BLaER1 treated with 17β-estradiol and CSF1 and Interleukin-3, amounts not matched to agents 10 nM and 100 nM (cell line): ENCODE results near the gene TP73.

Experiments used
- H3K27ac ChIP-seq, 11 experiments: shearing (Covaris generic); formaldehyde crosslinking; 2 replicates each; pipeline ENCODE4 v1.8.1; 2022
- H3K27me3 ChIP-seq, 11 experiments: shearing (Covaris generic); formaldehyde crosslinking; 2 replicates each; pipeline ENCODE4 v1.8.1; 2022
- H3K36me3 ChIP-seq, 11 experiments: shearing (Covaris generic); formaldehyde crosslinking; 2 replicates each; pipeline ENCODE4 v1.8.1; 2022
- H3K4me1 ChIP-seq, 10 experiments: shearing (Covaris generic); formaldehyde crosslinking; 2 replicates each; pipeline ENCODE4 v1.8.1; 2022
- H3K4me2 ChIP-seq, 11 experiments: shearing (Covaris generic); formaldehyde crosslinking; 2 replicates each; pipeline ENCODE4 v1.8.1; 2022
- H3K4me3 ChIP-seq, 10 experiments: shearing (Covaris generic); formaldehyde crosslinking; 2 replicates each; pipeline ENCODE4 v1.8.1; 2022
- H3K9ac ChIP-seq, 11 experiments: shearing (Covaris generic); formaldehyde crosslinking; 2 replicates each; pipeline ENCODE4 v1.8.1; 2022
- H3K9me3 ChIP-seq, 11 experiments: shearing (Covaris generic); formaldehyde crosslinking; replicated peaks in 1 of 11; 2 replicates each; pipeline ENCODE4 v1.8.1; 2022
- H4K20me1 ChIP-seq, 11 experiments: shearing (Covaris generic); formaldehyde crosslinking; 2 replicates each; pipeline ENCODE4 v1.8.1; 2022
- Cebpa-rat ChIP-seq, 11 experiments: shearing (Covaris generic); IDR thresholded peaks; 2 replicates each; pipeline ENCODE4 v1.8.1; 2022

The TP73 gene

DNA sequence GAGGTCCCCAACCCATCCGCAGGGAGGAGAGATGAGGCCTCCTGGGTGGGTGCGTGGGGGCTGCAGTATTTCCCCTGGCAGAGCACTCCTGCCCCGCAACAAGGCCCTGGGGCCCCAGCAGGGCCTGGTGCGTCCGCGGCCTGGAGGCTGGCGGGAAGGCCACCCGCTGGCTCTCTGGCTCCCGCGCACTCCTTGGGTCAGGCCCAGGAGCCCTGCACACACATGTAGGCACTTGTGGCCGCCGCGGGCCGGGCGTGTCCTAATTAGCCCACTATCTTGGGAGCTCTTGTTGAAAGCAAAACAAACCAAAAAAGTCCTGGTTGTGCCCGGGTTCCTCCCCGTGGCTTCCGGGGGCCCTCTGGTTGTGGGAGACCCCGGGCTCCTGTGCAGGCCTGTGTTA is 50.2 kb downstream of the TP73 start:
- peak overlapping the region in 5 of 11 experiments; percentile 1 to 50 (median 26); a peak in 4 of 22 replicates for H3K27ac ChIP-seq
- H3K9ac ChIP-seq, result peak overlapping the region in 10 of 11 experiments; percentile 8 to 64 (median 38); a peak in 12 of 22 replicates
- H3K27me3 ChIP-seq, result peaks cover 6 to 47% (median 20%) of the 10 kb centered on the region in 11 experiments
- H3K4me2 ChIP-seq, result peak overlapping the region; percentile 70 to 96 (median 81)
- TF ChIP-seq Cebpa-rat (IDR thresholded peaks at IDR 0.05), result no peak
- H3K4me1 ChIP-seq, result peaks cover 24 to 58% (median 49%) of the 10 kb centered on the region in 10 experiments
- no peaks in the 10 kb centered on the region for H3K36me3 ChIP-seq
- H3K4me3 ChIP-seq, result 0 out of 20 replicates have a peak overlapping the region, but pooled peaks of 1 of the 10 experiments have one; percentile 11
- H3K9me3 ChIP-seq, result no peaks in the 10 kb centered on the region
- peaks cover 0 to 16% (median 0%) of the 10 kb centered on the region in 11 experiments; a peak in 4 of 22 replicates for H4K20me1 ChIP-seq

DNA sequence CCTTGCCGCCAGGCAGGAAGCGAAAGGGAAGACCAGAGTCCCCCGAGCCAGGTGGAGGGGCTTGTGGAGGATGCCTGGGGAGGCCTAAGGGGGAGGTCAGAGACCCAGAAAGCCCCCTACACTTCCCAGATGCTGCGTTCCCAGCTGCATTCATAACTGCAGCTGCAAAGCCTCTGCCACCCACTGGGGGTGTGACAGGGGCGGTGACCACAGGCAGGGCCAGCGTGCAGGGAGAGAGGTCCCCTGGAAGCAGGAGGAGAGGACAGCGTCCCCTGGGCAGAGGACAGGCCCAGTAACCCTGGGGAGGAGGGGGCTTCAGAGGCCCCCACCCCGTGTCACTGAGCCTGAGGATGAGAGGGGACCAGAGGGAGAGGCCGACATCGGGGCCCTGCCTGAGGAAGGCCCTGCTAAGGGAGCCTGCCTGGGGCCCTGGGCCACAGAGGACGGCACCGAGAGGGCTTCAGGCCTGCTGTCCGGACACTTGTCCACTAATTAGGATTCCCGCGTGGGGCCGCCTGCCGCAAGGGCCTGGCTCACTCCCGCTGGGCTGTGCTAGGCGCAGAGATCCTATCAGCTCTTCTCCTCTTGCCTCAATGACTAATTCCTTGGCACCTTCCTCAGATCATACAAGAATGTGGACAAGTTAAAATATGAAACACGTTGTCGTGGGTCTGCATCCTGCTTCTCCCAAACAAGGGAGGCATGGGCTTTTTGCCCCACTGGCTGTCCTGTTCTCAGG is 50.8 kb downstream of the TP73 start:
- Histone ChIP-seq H3K27me3 (peaks cover 12 to 54% (median 26%) of the 10 kb centered on the region in 11 experiments), H3K27ac (peak overlapping the region in 5 of 11 experiments; percentile 1 to 50 (median 26); a peak in 5 of 22 replicates), H4K20me1 (peaks cover 0 to 16% (median 0%) of the 10 kb centered on the region in 11 experiments; a peak in 5 of 22 replicates), H3K36me3 (no peaks in the 10 kb centered on the region), H3K4me2 (peak overlapping the region; percentile 70 to 96 (median 81)), H3K4me3 (0 out of 20 replicates have a peak overlapping the region, but pooled peaks of 1 of the 10 experiments have one; percentile 11), H3K4me1 (peaks cover 24 to 58% (median 48%) of the 10 kb centered on the region in 10 experiments), H3K9me3 (no peaks in the 10 kb centered on the region), H3K9ac (peak overlapping the region in 10 of 11 experiments; percentile 8 to 64 (median 38); a peak in 13 of 22 replicates)
- no peak for TF ChIP-seq Cebpa-rat (IDR thresholded peaks at IDR 0.05)

DNA sequence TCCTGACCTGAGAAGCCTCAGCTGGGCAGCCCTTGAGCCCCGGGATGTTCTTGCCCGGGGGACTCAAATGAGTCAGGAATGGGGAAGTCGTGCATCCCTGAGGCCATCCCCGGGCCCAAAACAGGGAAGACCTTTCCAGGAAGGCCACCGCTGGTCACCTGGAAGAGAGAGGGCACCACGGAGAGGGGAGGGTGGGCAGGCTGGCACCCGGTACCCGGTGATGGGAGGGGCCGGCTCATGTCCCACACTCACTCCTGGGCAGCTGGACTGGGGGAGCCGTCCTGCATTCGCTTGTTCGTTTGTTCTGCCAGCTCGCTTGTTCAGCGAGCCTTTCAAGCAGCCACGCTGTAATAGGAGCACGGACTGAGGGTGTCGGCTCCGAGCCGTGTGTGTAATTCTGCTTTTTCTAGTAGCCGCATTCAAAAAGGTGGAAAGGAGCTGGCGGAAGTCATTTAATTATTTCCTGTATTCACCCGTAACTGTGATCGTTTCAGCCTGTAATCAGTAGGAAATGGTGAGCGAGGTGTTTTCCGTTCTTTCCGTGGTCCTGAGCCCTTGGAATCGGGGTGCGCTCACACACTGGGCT is 51.6 kb downstream of the TP73 start:
- H3K4me2 ChIP-seq, result peak overlapping the region; percentile 70 to 96 (median 81)
- peaks cover 0 to 17% (median 0%) of the 10 kb centered on the region in 11 experiments; a peak in 6 of 22 replicates for H4K20me1 ChIP-seq

DNA sequence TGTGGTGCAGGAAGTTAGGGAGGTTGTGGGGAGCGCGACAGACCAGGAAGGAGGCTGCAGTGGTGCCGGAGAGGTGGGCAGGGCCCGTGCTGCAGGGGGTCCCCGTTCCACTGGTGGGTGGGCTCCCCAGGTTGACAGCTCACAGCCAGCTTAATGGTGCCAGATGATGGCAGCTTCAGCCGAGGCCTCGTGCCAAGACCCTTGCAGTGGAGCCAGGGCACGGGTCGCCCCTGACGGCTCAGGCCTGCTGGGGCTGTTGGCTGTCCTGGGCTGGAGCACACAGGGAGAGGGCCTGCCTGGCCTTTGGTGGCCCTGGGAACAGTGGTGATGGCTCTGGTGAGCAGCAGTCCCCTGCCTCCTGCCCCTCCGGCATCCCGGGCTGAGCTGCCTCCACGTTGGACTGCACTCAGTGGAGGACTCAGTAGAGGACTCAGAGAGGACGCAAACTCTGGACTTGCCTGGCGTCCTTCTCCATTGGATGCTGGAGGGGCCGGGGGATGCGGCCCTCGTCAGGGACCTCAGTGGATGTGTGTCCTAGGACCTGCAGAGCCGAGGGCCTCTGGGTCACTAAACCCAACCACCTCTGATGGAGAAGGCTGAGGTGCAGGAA is 53.1 kb downstream of the TP73 start:
- Histone ChIP-seq H3K27ac (no peak overlapping the region), H3K4me1 (peaks cover 24 to 44% (median 35%) of the 10 kb centered on the region in 10 experiments), H3K4me2 (no peak overlapping the region), H3K9me3 (no peaks in the 10 kb centered on the region), H3K27me3 (peaks cover 34 to 62% (median 39%) of the 10 kb centered on the region in 11 experiments), H3K4me3 (no peak overlapping the region), H3K9ac (no peak overlapping the region), H4K20me1 (peaks cover 0 to 26% (median 0%) of the 10 kb centered on the region in 11 experiments; a peak in 6 of 22 replicates), H3K36me3 (no peaks in the 10 kb centered on the region)
- TF ChIP-seq Cebpa-rat (IDR thresholded peaks at IDR 0.05), result no peak

More for the DNA sequence above, 51.6 kb downstream of the TP73 start:
- Histone ChIP-seq H3K9me3 (no peaks in the 10 kb centered on the region), H3K9ac (peak overlapping the region in 1 of 11 experiments; percentile 28; a peak in 1 of 22 replicates), H3K27me3 (peaks cover 19 to 61% (median 34%) of the 10 kb centered on the region in 11 experiments), H3K27ac (no peak overlapping the region), H3K4me1 (peaks cover 24 to 53% (median 42%) of the 10 kb centered on the region in 10 experiments), H3K36me3 (no peaks in the 10 kb centered on the region), H3K4me3 (no peak overlapping the region)
- TF ChIP-seq Cebpa-rat (IDR thresholded peaks at IDR 0.05), result no peak

- H3K4me2 ChIP-seq, result no peak overlapping the region
Observed at GRCh38 chr1:3706651-3707297, 54.5 kb downstream of the TP73 start.

DNA sequence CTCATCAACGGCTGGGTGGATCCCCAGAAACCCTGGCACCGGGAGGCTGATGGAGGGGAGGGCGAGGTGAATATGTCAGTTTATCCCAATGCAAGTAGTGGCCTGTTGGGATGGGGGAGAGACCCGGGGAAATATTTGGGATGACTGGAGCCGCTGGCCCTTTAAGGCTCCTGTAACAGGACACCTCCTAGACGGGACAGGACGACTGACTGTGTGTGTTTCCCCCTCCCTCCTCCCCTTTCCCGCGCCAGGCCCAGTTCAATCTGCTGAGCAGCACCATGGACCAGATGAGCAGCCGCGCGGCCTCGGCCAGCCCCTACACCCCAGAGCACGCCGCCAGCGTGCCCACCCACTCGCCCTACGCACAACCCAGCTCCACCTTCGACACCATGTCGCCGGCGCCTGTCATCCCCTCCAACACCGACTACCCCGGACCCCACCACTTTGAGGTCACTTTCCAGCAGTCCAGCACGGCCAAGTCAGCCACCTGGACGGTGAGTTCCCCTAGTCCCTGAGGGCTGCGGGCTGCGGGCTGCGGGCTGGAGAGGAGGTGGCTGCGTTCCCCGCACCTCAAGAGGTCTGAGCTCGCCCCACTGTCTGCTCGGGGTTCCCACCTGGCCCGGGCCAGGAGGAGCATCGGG is 55.1 kb downstream of the TP73 start:
- H3K9ac ChIP-seq, result no peak overlapping the region
- H3K36me3 ChIP-seq, result no peaks in the 10 kb centered on the region
- peaks cover 0 to 35% (median 0%) of the 10 kb centered on the region in 11 experiments; a peak in 6 of 22 replicates for H4K20me1 ChIP-seq
- H3K4me2 ChIP-seq, result no peak overlapping the region
- H3K27me3 ChIP-seq, result peaks cover 53 to 73% (median 57%) of the 10 kb centered on the region in 11 experiments
- H3K27ac ChIP-seq, result no peak overlapping the region
- peaks cover 23 to 26% (median 24%) of the 10 kb centered on the region in 10 experiments for H3K4me1 ChIP-seq
- no peak overlapping the region for H3K4me3 ChIP-seq
- no peak for TF ChIP-seq Cebpa-rat (IDR thresholded peaks at IDR 0.05)
- H3K9me3 ChIP-seq, result no peaks in the 10 kb centered on the region

More at GRCh38 chr1:3706651-3707297, 54.5 kb downstream of the TP73 start:
- TF ChIP-seq Cebpa-rat (IDR thresholded peaks at IDR 0.05), result no peak
- H3K36me3 ChIP-seq, result no peaks in the 10 kb centered on the region
- H3K4me3 ChIP-seq, result no peak overlapping the region
- peaks cover 24 to 33% (median 30%) of the 10 kb centered on the region in 10 experiments for H3K4me1 ChIP-seq
- H3K27me3 ChIP-seq, result peaks cover 47 to 67% (median 51%) of the 10 kb centered on the region in 11 experiments
- H4K20me1 ChIP-seq, result peaks cover 0 to 35% (median 0%) of the 10 kb centered on the region in 11 experiments; a peak in 6 of 22 replicates
- H3K9ac ChIP-seq, result no peak overlapping the region
- H3K9me3 ChIP-seq, result no peaks in the 10 kb centered on the region
- H3K27ac ChIP-seq, result no peak overlapping the region

DNA sequence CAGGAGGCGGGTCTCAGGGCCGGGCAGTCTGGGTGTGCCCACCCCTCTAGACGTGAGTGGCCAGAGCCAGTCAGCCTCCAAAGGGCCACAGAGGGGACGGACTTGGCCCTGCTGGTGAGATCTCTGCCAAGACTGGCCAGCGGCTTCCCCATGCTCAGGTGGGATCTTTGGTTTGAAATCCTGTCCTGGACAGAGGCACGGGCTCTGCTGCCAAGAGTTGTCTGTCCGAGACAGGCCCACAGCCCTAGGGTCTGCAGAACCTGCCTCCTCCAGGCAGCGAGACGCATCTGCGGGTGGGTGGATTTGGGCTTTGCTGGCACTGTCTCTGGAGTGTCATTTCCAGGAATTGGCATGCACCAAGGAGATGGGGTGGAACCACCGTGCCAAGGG is 55.6 kb downstream of the TP73 start:
- Histone ChIP-seq H3K36me3 (no peaks in the 10 kb centered on the region), H3K27me3 (peaks cover 53 to 78% (median 61%) of the 10 kb centered on the region in 11 experiments), H3K4me2 (no peak overlapping the region), H3K4me1 (peaks cover 18 to 22% (median 19%) of the 10 kb centered on the region in 10 experiments), H3K9ac (no peak overlapping the region), H4K20me1 (peaks cover 0 to 35% (median 0%) of the 10 kb centered on the region in 11 experiments; a peak in 6 of 22 replicates), H3K9me3 (no peaks in the 10 kb centered on the region), H3K27ac (no peak overlapping the region), H3K4me3 (no peak overlapping the region)
- TF ChIP-seq Cebpa-rat (IDR thresholded peaks at IDR 0.05), result no peak

DNA sequence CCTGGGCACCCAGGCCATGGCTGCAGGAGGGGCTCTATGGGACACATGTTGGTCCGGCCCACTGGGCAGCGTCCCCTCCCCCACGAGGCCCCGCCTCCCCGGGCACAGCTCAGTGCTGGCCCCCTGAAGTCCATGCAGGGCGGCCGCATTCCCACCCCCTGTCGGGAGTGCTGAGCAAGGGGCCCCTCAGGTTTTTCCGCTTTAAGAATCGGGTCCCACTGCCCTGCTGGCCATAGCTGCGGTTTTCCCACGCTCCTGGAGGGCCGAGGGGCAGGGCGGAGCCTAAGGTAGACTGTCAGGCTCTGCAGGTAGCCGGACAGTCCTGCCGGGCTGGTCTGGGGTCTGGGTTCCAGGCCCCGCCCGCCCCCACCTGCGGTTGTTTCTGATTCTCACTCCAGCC is 56.5 kb downstream of the TP73 start:
- Histone ChIP-seq H3K9me3 (no peaks in the 10 kb centered on the region), H3K27me3 (peaks cover 49 to 81% (median 67%) of the 10 kb centered on the region in 11 experiments), H3K4me2 (no peak overlapping the region), H3K36me3 (no peaks in the 10 kb centered on the region), H3K27ac (no peak overlapping the region), H3K4me3 (no peak overlapping the region), H3K9ac (no peak overlapping the region), H4K20me1 (peaks cover 0 to 27% (median 0%) of the 10 kb centered on the region in 11 experiments; a peak in 5 of 22 replicates), H3K4me1 (peaks cover 9 to 21% (median 11%) of the 10 kb centered on the region in 10 experiments; a peak in 19 of 20 replicates)
- TF ChIP-seq Cebpa-rat (IDR thresholded peaks at IDR 0.05), result no peak
